HepG2 (cell line): ENCODE measurements around the gene EIF2B1. TPM values are rescaled to one million over a fixed set of nuclear protein-coding genes. Genes with fewer than 3 reads are reported as not detected.
A peak's percentile ranks its signal among the peaks of the same experiment; 100 is the strongest.

Experiments
- ELF4 ChIP-seq: sonication (generic); formaldehyde crosslinking; IDR thresholded peaks from 2 replicates; pipeline ENCODE4 v1.5.0; 2020; ENCODE audit warnings: missing genetic modification reagents, mild to moderate bottlenecking, moderate library complexity, borderline replicate concordance
- EP300 ChIP-seq, 3 experiments: sonication (generic) in 1 of 3; formaldehyde crosslinking in 1 of 3; IDR thresholded peaks; 2 replicates each; pipeline versions ENCODE4 v1.5.1 to v1.6.1; 2011 to 2020; ENCODE audit warnings: low read depth in 2 of 3, low read length in 2 of 3, borderline replicate concordance in 1 of 3, improper control_type of control experiment in 1 of 3, mild to moderate bottlenecking in 1 of 3, missing genetic modification reagents in 1 of 3, moderate library complexity in 1 of 3
- GABPA ChIP-seq, 2 experiments: IDR thresholded peaks; 2 replicates each; pipeline ENCODE4 v1.6.1; 2011 to 2016; ENCODE audit warnings: low read depth in 2 of 2, low read length in 1 of 2, missing biosample characterization in 1 of 2, missing genetic modification characterization in 1 of 2
- GATAD1 ChIP-seq: IDR thresholded peaks from 2 replicates; pipeline ENCODE4 v1.6.1; 2016; ENCODE audit warnings: missing genetic modification reagents, missing compliant biosample characterization
- GZF1 ChIP-seq: sonication (generic); formaldehyde crosslinking; IDR thresholded peaks from 2 replicates; pipeline ENCODE4 v1.5.1; 2020; ENCODE audit warnings: mild to moderate bottlenecking, missing genetic modification reagents
- HNRNPH1 ChIP-seq: fragments of 200-400 bp; formaldehyde crosslinking; optimal IDR thresholded peaks from 2 replicates; pipeline ENCODE3; 2017; ENCODE audit warnings: mild to moderate bottlenecking, low read depth, low read length
- ZNF225 ChIP-seq: sonication (generic); formaldehyde crosslinking; IDR thresholded peaks from 2 replicates; pipeline ENCODE4 v1.4.0; 2020; ENCODE audit warnings: mild to moderate bottlenecking, missing genetic modification reagents
- ZNF331 ChIP-seq: sonication (generic); formaldehyde crosslinking; IDR thresholded peaks from 2 replicates; pipeline ENCODE4 v1.4.0; 2020; ENCODE audit warnings: missing genetic modification reagents
- ZNF589 ChIP-seq: sonication (generic); formaldehyde crosslinking; conservative IDR thresholded peaks from 2 replicates; pipeline ENCODE4 v1.8.0; 2022; ENCODE audit warnings: mild to moderate bottlenecking, moderate library complexity, missing genetic modification reagents
- ZNF629 ChIP-seq: sonication (generic); formaldehyde crosslinking; conservative IDR thresholded peaks from 2 replicates; pipeline ENCODE4 v1.5.0; 2020; ENCODE audit warnings: missing genetic modification reagents
- ZNF644 ChIP-seq: IDR thresholded peaks from 2 replicates; pipeline ENCODE4 v1.6.1; 2016; ENCODE audit warnings: low read depth
- ZNF703 ChIP-seq: sonication (generic); formaldehyde crosslinking; IDR thresholded peaks from 2 replicates; pipeline ENCODE4 v1.5.1; 2020; ENCODE audit warnings: missing genetic modification reagents, mild to moderate bottlenecking, moderate library complexity, borderline replicate concordance
- ZNF878 ChIP-seq: sonication (generic); formaldehyde crosslinking; IDR thresholded peaks from 2 replicates; pipeline ENCODE4 v1.8.1; 2023; ENCODE audit warnings: mild to moderate bottlenecking, missing genetic modification reagents, moderate library complexity
- polyA plus RNA-seq, 8 experiments: library from polyadenylated mRNA; depleted of rRNA in 3 of 8; stranded (reverse) in 7 of 8; unstranded in 1 of 8; fragments of >200 nt; fragmentation: Illumina TruSeq in 4 of 8; extraction: Trizol in 4 of 8; gene quantifications; 2 replicates each; pipeline versions ENCODE4 v1.2.1 to v1.2.3, GENCODE V29; 2011 to 2016; ENCODE audit warnings: low read depth in 4 of 8, missing spikeins in 1 of 8, mixed read lengths in 1 of 8; ENCODE audit not compliant: insufficient read depth in 1 of 8
- total RNA-seq, 5 experiments: library from RNA; depleted of rRNA; stranded (reverse); fragments of >200 nt; fragmentation: Illumina TruSeq; extraction: Trizol; gene quantifications; 2 replicates each; pipeline ENCODE4 v1.2.3, GENCODE V29; 2016; ENCODE audit warnings: low read depth in 1 of 5
- TF ChIP-seq, protein P1 (sequence below): sonication (generic); formaldehyde crosslinking; conservative IDR thresholded peaks from 2 replicates; pipeline ENCODE4 v1.8.0; 2022; ENCODE audit warnings: mild to moderate bottlenecking, moderate library complexity, missing genetic modification reagents
- TF ChIP-seq, protein P2 (sequence below): sonication (generic); formaldehyde crosslinking; IDR thresholded peaks from 2 replicates; pipeline ENCODE4 v1.5.0; 2020; ENCODE audit warnings: mild to moderate bottlenecking, missing genetic modification reagents
- TF ChIP-seq, protein P3 (sequence below): IDR thresholded peaks from 2 replicates; pipeline ENCODE4 v1.6.1; 2018; ENCODE audit warnings: missing genetic modification reagents, mild to moderate bottlenecking, missing compliant biosample characterization
- TF ChIP-seq, protein P4 (sequence below): sonication (generic); formaldehyde crosslinking; conservative IDR thresholded peaks from 2 replicates; pipeline ENCODE4 v1.4.0; 2020; ENCODE audit warnings: missing genetic modification reagents
- TF ChIP-seq, protein P5 (sequence below): sonication (generic); formaldehyde crosslinking; IDR thresholded peaks from 2 replicates; pipeline ENCODE4 v1.4.0; 2020; ENCODE audit warnings: missing genetic modification reagents

EIF2B1 gene
- total and polyA plus RNA-seq, 2 of the 13 experiments (the other 11 are each of a cell fraction or from before 2014, with no cell fraction given) = 18.7 to 37.4 TPM

DNA sequence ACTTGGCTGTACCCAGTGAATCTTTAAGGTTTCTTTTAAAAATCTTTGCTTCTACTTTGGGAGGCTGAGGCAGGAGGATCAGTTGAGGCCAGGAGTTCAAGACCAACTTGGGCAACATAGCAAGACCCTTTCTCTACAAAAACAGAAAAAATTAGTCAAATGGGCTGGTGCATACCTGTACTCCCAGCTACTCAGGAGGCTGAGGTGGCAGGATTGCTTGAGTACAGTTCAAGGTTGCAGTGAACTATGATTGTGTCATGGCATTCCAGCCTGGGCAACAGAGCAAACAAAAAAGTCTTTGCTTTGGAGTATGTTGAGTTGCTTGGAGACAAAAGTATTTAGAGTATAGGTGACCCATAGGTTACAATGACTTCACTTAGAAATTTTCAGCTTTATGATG is 37.8 kb downstream of the EIF2B1 start (continued):
- TF ChIP-seq, protein P1, sequence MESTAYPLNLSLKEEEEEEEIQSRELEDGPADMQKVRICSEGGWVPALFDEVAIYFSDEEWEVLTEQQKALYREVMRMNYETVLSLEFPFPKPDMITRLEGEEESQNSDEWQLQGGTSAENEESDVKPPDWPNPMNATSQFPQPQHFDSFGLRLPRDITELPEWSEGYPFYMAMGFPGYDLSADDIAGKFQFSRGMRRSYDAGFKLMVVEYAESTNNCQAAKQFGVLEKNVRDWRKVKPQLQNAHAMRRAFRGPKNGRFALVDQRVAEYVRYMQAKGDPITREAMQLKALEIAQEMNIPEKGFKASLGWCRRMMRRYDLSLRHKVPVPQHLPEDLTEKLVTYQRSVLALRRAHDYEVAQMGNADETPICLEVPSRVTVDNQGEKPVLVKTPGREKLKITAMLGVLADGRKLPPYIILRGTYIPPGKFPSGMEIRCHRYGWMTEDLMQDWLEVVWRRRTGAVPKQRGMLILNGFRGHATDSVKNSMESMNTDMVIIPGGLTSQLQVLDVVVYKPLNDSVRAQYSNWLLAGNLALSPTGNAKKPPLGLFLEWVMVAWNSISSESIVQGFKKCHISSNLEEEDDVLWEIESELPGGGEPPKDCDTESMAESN (CRISPR knock-in tag) = 0 out of 2 replicates have a peak, but pooled peaks have one; percentile 22
- TF ChIP-seq ELF4 (CRISPR knock-in tag) (no peak), ZNF225 (CRISPR knock-in tag) (no peak), ZNF629 (CRISPR knock-in tag) (peak; percentile 82; the same call in 1 of the 2 replicates), ZNF878 (CRISPR knock-in tag) (peak; percentile 45; the same call in 1 of the 2 replicates), ZNF589 (CRISPR knock-in tag) (no peak), GZF1 (CRISPR knock-in tag) (no peak), EP300 (IDR thresholded peaks at IDR 0.05; ENCODE audit: low read depth in 2 of 2, low read length in 2 of 2) (peak; percentile 87 to 98), EP300 (CRISPR knock-in tag; IDR thresholded peaks at IDR 0.05; ENCODE audit: borderline replicate concordance) (peak; percentile 80), HNRNPH1 (no peak), GATAD1 (CRISPR knock-in tag) (0 out of 2 replicates have a peak, but pooled peaks have one; percentile 65), GABPA (IDR thresholded peaks at IDR 0.05; ENCODE audit: low read depth, low read length) (no peak), GABPA (CRISPR knock-in tag; IDR thresholded peaks at IDR 0.05; ENCODE audit: low read depth) (peak; percentile 24; the same call in 1 of the 2 replicates), ZNF331 (peak; percentile 67; the same call in 1 of the 2 replicates), ZNF644 (CRISPR knock-in tag) (peak; percentile 47; the same call in 1 of the 2 replicates), ZNF703 (CRISPR knock-in tag) (no peak)
- TF ChIP-seq, protein P2, sequence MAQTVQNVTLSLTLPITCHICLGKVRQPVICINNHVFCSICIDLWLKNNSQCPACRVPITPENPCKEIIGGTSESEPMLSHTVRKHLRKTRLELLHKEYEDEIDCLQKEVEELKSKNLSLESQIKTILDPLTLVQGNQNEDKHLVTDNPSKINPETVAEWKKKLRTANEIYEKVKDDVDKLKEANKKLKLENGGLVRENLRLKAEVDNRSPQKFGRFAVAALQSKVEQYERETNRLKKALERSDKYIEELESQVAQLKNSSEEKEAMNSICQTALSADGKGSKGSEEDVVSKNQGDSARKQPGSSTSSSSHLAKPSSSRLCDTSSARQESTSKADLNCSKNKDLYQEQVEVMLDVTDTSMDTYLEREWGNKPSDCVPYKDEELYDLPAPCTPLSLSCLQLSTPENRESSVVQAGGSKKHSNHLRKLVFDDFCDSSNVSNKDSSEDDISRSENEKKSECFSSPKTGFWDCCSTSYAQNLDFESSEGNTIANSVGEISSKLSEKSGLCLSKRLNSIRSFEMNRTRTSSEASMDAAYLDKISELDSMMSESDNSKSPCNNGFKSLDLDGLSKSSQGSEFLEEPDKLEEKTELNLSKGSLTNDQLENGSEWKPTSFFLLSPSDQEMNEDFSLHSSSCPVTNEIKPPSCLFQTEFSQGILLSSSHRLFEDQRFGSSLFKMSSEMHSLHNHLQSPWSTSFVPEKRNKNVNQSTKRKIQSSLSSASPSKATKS = no peak
- TF ChIP-seq, protein P3, sequence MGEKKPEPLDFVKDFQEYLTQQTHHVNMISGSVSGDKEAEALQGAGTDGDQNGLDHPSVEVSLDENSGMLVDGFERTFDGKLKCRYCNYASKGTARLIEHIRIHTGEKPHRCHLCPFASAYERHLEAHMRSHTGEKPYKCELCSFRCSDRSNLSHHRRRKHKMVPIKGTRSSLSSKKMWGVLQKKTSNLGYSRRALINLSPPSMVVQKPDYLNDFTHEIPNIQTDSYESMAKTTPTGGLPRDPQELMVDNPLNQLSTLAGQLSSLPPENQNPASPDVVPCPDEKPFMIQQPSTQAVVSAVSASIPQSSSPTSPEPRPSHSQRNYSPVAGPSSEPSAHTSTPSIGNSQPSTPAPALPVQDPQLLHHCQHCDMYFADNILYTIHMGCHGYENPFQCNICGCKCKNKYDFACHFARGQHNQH (CRISPR knock-in tag) = peak; percentile 68; the same call in 1 of the 2 replicates
- TF ChIP-seq, protein P4, sequence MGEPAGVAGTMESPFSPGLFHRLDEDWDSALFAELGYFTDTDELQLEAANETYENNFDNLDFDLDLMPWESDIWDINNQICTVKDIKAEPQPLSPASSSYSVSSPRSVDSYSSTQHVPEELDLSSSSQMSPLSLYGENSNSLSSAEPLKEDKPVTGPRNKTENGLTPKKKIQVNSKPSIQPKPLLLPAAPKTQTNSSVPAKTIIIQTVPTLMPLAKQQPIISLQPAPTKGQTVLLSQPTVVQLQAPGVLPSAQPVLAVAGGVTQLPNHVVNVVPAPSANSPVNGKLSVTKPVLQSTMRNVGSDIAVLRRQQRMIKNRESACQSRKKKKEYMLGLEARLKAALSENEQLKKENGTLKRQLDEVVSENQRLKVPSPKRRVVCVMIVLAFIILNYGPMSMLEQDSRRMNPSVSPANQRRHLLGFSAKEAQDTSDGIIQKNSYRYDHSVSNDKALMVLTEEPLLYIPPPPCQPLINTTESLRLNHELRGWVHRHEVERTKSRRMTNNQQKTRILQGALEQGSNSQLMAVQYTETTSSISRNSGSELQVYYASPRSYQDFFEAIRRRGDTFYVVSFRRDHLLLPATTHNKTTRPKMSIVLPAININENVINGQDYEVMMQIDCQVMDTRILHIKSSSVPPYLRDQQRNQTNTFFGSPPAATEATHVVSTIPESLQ (CRISPR knock-in tag) = no peak
- TF ChIP-seq, protein P5, sequence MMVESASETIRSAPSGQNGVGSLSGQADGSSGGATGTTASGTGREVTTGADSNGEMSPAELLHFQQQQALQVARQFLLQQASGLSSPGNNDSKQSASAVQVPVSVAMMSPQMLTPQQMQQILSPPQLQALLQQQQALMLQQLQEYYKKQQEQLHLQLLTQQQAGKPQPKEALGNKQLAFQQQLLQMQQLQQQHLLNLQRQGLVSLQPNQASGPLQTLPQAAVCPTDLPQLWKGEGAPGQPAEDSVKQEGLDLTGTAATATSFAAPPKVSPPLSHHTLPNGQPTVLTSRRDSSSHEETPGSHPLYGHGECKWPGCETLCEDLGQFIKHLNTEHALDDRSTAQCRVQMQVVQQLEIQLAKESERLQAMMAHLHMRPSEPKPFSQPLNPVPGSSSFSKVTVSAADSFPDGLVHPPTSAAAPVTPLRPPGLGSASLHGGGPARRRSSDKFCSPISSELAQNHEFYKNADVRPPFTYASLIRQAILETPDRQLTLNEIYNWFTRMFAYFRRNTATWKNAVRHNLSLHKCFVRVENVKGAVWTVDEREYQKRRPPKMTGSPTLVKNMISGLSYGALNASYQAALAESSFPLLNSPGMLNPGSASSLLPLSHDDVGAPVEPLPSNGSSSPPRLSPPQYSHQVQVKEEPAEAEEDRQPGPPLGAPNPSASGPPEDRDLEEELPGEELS (CRISPR knock-in tag) = no peak
